ENCODE data around the gene NIN.
"Not testable (repeated sequence)": the region's sequence is repeated elsewhere in the genome, so short reads cannot be mapped to it uniquely, and the experiment has no call there.

NIN gene

DNA sequence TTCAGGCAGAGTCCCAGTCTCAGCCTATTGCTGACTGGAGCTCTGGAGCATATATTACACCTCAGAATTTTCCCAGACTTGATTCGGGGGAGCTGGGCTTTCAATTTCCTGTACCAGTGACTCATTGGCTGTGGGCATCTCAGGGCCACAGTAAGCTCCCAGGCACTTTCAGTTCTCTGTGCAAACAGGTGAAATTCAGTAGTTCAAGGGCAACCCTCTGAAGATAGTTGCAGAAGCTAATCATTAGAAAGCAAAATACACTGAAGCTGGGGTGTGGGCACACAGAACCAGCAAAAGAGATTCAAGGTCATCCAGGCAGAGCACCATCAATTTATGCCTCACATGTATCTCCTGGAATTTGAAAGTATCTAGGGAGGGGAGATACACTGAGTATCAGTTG, 8.1 kb upstream of the NIN start:
- DNase-seq, result no peak

DNA sequence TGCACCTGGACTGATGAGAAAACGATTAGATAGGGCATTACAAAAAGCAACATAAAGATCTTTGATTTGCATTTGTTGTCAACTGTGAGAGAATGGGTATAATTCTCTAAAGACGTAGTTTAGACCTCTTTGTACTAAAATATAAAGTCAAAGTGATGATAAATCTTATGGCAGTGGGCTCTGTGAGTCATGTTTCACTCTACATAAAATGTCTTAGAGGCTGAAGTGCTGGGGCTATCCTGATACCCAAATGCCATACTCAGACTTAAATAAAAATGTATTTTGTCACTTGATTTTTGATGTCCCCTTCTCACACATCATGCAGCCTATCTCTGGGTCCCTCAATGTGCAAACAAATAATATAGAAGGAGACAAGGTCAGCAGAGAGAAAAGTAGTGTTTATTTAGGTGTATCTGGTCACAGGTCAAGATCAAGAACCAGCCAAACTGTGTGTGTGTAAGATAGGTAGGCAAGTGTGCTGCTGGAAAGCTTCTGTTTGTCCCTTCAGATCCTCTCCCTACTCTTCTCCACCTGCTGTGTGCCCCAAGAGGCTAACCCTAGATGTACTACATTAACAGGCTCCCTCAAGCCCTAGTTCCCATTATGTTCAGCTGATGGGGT, 7.0 kb upstream of the NIN start:
- DNase-seq, result no peak

DNA sequence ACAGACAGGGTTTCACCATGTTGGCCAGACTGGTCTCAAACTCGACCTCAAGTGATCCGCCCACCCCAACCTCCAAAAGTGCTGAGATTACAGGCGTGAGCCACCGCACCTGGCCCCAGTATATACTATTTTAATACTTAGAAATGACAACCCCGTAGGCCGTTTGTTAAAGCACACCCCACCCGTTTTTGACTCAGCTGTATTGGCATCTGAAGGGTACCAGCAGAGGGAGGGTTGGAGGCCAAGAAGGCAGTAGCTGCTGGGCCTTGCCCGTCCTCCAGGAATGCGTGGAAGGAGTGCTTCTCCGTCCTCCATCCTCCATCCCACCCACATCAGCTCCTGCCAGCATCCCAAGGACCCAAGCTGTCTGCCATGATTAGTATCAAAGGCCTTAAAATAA, 6.3 kb upstream of the NIN start:
- DNase-seq, result no peak

DNA sequence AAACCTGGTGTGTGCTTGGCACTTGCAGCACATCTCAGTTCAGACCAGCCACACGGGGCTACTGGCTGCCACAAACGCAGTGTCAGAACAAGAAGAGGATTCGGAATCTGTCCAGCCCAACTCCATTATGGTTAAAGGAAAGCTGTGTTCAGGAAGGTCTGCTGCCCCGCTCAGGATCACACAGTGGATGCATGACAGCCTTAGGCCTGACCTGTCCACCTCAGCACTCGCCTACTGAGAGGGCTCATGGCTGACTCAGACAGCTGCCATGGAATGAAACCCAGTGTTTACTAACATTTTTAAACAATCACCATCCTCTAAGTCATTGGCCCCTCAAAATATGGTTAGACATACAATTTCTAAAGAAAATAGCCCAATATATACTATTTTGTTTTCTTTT, 5.6 kb upstream of the NIN start:
- DNase-seq, result no peak

DNA sequence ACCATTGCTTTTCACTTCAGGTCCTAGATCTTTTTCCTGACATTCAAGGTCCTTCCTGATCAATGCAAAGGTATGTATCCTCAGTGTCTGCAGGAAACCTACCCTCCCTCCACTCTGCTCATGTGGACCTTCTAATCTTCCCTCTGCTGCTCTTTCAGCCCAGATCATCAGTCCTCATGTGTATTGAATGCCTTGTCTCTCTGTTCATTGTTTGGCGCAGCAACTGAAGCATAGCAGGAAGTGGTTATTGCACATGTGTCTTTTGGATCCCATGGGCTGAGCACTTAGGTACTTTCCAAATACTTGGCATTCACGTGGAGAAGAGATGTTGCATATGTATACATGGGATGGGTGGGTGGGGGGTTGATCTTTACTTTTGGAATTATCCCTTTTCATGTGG, 4.3 kb upstream of the NIN start:
- DNase-seq, result peak; percentile 35

DNA sequence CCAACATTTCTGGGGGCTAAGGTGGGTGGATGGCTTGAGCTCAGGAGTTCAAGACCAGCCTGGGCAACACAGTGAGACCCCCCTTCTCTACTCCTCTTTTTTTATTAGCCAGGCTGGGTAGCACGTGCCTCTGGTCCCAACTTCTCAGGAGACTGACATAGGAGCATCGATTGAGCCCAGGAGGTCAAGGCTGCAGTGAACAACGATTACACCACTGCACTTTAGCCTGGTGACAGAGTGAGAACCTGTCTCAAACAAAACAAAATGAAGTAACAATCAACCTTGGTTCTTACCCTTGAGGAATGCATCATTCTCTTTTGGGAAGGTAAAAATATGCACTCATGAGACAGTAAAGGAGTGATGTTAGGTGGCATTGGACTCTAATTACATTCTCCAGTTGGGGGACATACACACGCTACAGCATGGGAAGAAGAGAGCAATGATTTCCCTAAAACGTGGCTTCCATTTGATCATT, 3.9 kb upstream of the NIN start:
- no peak for DNase-seq

DNA sequence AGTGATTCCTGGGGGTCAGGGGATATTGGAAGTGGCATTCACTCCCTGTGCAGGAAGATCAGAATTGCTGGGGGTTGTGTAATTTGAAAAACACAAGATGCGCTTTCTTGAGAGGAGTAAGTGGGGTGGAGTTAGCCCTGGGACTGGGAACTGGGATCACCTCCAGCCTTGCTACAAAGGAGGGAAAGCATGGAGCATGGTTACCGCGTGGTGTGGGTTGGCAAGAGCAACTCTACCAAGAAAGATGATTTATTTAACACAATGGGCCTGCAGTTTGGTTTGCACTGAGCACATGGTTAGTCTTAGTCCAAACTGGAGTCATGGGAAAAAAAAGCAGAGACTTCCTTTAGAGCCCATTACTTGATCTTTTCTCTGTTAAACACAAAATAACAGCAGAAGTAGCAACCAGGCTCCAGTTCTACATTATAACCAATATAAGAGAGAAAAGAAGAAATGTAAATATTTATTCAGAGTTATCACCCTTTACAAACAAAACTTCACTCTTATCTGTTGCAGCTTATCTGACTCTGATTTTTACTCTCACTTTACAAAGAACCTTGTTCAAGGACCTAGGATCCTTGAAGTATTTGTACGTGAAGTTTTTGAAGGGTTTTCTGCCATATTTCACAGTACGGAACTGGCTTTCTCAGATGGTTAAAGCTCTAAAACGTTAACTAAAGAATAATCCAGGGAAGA, 2.1 kb upstream of the NIN start:
- no peak for DNase-seq

DNA sequence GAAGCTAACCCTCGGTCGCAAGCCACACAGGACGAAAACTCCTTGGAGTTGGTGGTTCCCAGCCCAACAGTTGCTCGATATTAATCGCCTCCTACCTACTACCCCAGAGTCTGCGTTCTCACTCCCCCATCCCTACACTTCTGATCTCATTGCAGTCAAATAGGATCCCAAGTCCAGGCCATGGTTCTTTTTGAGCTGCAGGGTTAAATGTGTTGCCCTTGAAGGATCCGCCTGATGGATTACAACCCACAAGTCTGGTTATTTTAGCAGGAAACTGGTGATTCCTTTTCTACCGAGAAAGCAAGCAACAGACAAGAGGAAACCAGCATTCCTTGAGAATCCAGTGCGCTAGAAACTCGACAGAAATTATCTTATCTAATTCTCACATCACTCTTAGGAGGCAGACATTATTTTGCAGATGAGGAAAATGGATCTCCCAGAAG, 785 bp upstream of the NIN start:
- no peak for DNase-seq

DNA sequence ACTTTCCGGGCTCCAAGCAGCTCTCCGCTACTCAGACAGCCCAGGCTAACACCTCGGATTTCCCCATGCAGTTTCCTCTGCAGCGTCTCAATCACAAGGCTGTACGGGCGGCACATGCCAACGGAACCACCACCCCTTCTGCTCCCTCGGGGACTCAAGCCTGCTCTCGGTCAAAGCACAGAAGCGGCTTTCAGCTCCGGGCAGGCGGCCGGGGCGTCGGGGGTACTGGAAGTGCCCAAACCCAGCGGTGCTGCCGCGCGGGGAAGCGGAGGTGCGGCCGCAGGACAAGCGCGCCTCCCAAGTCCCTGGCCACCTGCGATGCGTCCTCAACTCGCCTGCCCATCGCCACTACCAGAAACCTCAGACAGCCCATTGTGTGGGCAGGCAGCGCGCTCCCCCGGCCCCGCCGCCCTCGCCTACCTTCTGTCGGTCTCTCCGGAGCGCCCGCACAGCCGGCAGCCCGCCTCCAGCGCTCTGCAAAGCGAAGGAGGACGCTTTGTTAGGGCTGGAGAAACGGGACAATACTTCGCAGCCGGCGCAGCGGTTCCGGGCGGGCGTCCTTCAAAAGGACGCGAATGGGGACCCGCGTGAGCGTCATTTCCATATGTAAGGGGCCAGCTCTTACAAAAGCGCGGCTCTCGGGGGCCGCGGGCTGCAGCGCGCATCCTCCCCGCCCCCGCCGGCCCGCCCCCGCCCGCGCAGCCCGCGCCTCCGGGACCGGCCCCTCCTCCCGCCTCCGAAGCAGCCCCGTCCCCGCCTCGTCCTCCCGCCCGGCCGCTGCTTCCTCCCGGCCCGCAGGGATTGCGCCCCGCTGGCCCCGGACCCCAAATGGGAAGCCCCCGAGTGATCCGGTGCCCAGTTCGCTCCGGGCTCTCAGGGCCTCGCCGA, 674 bp downstream of the NIN start:
- peak; percentile 64 for DNase-seq

DNA sequence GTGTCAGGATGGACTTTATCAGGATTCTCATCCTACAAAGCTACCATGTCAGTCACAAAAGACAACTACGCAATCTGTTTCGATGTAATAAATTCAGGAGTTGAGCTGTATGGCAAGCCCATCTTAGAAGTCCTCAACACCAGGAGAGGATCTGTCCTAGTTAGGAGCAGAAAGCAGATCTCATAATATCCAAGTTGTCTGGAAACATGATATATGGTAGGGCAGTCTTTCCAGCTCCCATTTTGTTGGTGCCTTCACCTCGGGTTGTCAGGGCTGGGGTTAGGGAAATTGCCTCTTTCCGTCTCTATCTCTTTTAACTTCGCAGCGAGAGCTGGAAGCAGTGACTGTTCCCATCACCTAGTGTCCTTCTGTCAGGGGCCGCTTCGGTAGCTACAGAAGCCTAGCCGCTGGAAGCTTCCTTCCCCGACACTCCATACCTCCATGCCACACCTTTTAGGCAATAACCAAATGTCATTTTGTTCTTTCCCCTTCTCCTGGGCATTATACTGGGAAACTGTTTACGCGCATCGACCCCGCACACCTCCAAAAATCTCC, 1.4 kb downstream of the NIN start:
- DNase-seq, result no peak

DNA sequence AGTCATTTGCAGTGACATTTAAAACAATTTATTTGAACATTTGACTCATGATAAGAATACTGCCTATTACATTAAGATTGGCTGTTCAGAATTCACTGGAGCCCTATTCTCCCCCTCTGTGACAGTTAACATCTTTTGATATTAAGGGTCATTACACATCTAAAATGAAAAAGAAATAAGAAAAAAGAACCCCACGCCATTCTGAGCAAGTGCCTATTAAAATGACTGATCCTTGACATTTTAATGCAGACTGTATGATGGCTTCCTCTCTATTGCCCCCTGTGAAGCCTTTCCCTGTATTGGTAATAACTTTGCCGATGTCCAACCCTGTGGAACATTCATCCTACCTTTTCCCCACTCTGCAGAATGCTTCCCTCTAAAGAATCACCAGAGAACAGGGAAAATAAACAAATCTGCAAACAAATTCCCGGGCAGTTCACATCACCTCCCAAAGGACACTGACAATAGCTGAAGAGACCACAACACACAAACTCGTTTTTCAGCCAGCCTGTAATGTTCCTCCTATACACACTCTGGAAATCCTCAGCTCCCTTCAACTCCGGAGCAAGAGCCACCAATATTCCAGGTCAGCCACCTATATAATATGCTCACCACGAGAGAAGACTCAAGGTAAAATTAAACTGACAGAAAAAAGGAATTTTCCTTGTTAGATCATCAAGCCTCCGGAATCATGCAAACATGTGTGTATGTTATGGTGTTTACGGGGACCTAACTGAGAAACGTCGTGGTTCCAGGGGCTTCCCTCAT, 2.1 kb downstream of the NIN start:
- no peak for DNase-seq

DNA sequence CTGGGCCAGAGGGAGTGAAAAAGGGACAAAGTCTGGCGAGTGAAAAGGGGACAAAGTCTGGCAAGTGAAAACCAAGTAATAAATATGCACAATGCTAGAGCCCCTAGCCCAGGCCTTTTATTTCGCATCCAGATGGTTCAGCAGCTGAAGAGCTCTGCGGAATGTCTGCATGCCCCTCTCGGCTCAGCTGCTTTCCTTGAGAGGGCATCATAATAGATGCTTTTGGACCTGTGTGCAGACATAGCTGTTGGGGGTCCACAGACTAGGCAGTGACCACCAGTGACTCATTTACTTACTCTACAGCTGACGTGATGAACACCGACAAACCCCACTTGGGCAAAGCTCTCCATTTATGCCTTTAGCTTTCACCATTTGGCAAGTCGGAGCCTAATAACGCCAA, 4.3 kb downstream of the NIN start:
- DNase-seq, result no peak

DNA sequence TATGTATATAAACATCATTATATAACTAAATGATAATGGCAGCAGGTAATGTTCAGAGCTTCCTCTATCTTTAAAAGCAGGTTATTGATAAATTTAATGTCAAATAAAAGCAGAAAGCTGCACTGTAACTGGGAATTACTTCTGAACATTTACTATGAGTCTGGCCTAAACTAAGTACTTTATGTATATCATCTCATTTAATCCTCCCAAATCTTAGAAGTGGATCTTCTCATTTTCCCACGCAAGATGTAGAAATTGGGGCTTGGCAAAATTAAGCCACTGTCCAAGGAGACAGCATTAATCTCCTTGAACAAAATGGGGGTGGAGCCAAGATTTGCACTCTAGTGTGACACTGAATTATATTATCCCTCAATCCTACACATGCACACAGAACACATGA, 5.7 kb downstream of the NIN start:
- DNase-seq, result no peak

DNA sequence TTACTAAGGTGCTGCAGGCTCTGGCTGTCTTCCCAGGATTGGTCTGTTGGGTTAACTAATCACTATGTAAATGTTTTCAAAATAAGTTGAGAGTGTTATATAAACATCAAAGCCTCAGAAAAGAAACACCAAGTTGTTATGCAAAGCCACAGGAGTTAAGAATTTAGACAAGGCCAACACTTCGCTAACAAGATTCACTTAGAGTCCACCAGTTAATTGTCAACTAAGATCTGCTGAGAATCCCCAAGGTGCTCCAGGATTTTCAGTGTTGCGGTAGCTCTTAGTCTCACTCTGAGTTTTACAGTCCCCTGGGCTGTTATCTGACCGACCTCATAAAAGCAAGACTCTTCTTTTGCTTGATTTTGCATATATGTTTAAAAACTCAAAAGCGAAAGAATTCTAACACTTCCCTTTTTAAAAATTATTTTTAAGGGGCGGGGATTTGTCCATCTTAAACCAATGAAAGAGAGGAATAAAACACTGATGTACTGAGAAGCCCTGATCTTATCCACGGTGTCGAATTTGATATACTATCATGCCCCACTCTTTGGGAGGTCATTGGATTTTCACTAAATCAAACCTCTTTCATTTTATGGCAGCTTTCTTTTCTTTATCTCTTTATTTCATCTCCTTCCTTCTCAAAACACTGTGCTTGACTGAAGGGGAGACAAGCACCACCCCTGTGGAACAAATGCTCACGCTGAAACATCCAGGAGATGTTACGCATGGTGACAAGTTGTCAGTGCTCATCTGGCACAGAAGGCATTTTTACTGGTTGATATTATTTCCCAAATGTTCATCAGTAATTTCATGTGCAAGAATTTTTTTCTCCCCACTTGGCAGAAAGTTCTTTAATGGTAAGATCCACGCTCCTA, 7.0 kb downstream of the NIN start:
- DNase-seq, result no peak

DNA sequence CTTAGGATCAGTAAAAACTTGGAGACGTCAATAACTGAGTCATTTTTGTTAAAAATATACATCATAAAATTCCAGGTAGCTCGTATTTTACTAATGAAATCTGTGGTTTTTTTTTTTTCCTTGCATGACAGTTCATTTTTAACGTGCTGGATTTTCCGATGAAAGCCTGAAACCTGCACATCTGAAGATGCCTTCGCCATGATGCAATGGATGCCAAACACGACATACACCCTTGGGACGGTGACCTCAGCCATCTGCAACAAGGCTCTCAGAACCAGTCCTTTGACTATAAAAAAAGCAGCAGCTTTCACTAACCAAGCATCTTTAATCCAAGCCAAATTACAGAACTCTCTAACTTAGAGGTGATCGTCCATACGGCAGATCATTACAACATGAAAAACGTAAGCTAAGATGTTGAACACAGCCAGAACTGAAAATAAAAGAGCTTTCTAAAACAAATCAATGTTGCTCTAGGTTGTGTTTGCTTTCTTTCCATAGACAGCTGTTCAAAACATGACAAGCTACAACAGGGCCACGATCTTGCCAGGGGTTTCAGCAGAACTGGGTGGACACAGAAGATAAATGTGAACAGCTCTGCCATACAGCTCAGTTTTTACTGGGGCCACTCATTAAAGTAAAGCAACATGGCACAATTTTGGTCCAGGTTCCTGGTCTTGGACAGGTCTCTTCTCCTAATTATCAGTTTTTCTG, 7.8 kb downstream of the NIN start:
- no peak for DNase-seq

DNA sequence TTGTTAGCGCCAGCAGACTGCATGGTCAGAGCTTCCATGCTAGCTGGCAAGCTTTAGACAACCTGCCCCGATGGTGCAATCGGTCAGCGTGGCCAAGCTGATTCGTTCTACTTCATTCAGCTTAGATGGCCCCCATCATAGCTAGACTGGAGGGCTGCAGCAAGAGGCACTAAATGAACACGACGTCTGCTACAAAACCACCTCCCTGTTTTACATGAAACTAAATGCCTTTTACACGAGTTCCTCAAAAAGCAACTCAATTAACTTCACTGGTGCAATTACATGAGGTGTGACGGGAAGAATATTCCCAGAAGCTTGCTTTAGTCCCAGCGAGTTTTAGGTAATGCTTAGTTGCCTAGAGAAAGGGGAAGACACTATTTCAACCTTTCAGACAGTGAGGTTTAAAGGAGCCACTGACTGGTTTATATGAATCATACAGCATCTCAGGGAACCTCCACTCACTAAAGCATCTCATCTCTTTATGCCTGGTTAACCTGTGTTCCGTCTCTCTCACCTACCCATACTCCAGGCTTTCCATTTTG, 8.4 kb downstream of the NIN start:
- no peak for DNase-seq

DNA sequence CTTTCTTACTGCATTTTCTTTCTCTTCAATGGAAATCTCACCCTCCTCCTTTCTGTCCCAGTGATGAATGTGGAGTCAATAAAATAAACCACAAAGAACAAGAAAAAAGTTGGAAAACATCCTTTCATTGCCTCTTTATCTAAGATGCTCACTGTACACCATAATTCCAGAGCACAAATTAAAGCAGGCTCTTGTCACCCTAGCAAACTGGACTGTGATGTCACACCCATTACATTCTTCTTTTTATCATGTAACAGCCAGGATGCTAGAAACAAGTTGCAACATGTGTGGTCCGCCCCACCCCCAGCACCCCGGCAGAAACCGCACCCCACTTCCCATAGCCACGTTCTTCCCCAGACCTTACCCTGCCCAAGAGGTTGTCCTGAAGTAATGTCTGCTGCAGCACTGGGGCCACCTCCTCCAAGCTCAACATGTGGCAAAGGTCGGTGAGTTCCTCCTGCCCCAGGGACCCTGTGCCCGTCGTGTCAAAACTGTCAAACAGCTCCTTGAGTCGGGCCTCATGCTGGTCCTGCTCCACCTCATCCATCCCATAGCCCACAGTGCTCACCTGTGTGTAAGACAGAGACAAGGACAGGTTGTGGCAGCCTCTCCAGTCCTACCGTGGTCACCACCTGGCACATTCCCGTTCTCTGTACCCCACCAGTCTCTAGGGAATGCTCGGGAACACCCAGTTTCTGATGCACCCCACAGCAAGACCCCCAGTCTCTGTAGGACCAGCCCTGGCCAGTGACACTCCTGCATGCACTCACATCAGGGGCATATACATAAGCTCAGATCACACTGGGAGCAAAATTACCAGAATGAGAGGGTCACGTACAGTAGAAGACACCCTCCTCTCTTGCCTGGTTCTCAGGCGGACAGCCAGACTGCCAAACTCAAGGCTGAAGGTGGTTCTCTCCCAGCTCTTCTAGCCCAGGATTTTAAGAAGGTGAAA, 9.2 kb downstream of the NIN start:
- DNase-seq, result peak; percentile 66

DNA sequence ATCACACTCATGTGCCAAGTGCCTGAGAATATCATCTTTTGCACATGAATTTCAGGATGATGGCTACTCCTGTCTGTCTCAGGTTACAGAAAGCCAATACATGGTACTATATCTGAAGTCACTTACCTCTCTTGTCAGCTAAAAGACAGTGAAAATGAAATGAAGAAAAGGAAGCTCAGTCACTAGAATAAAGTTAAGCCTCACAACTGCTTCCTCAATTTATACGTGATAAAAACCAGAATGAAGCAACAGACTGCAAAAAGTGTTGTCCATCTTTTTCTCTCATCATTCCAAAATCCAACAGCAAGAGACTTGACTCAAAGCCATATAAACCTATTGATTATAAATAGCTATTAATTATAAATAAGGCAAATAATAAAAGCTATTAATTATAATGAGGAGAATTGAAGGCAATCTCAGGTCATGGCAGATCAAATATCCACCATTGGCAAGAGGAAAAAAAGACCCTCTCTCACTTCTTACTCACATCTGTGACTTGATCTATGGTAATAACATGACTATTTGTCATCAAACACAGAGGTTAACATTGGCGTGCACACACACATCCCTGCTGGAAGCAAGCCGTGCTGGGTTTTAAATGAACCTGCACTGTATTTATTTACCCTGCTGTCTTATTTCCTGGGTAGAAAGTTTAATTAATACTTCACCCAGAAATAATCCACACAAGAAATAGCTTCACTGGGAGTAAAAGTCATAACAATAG, 10.0 kb downstream of the NIN start:
- DNase-seq, result no peak

DNA sequence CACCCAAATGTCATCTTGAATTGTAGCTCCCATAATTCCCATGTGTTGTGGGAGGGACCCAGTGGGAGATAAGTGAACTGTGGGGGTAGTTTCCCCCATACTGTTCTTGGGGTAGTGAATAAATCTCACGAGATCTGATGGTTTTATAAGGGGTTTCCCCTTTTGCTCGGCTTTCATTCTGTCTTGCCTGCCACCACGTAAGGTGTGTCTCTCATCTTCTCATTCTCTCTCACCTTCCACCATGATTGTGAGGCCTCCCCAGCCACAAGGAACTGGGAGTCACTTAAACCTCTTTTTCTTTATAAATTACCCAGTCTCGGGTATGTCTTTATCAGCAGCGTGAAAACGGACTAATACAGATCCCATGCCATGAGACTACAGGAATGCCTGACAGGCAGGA, 11.7 kb downstream of the NIN start:
- not testable (repeated sequence) for DNase-seq

All from central memory CD4-positive, alpha-beta T cell (primary cell).